Measurements from ENCODE around the gene DIP2B.
"Not testable (repeated sequence)": the region's sequence is repeated elsewhere in the genome, so short reads cannot be mapped to it uniquely, and the experiment has no call there.

The DIP2B gene

DNA sequence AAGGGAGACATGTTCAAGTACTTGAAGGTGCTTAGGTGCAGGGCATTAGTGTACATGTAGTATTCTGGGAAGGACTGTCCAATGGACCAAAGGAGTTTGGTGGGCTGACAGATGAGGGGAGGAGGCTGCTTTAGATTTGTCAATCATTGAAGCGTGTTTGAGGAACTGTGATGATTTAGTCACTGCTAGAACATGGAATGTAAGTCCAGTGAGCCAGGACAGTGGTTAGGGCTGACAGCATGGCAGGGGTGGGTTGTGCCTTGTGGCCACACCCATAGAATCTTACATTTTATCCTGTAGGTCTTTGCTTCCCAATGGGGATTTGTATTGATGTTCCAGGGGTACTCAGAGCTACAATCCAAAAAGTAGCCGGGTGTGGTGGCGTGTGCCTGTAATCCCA lies 24.6 kb downstream of the DIP2B start:
- H3K27ac Mint-ChIP-seq = no peak overlapping the region
- H3K4me1 Mint-ChIP-seq = peaks cover 30% of the 10 kb centered on the region

DNA sequence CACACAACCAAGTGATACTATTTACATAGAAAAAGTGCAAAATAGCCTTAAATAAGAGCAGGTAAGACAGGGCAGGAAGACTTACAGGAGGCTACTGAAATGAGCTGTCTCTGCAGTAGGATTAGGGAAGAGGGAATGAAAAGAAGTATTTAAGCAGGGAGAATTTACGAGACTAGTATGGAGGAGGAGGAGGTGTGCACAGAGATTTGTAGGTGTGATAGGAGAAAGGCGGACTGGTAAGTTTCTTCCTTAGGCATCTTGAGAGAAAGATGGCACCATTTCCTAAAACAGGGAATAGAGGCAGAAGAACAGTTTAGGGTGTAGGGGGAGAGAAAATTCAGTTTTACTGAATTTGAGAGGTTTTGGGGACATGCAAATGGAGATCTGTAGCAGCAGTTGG lies 25.7 kb downstream of the DIP2B start:
- Mint-ChIP-seq H3K4me3 (no peak overlapping the region), H3K36me3 (ENCODE audit: low read depth) (peaks cover 10% of the 10 kb centered on the region), H3K27ac (no peak overlapping the region), H3K9me3 (no peaks in the 10 kb centered on the region), H3K4me1 (peaks cover 26% of the 10 kb centered on the region), H3K27me3 (no peaks in the 10 kb centered on the region)
- DNase-seq = no peak
- ATAC-seq = no peak

More for the DNA sequence above, 24.6 kb downstream of the DIP2B start:
- no peak for DNase-seq
- ATAC-seq = no peak
- Mint-ChIP-seq H3K4me3 (no peak overlapping the region), H3K9me3 (no peaks in the 10 kb centered on the region), H3K27me3 (no peaks in the 10 kb centered on the region), H3K36me3 (ENCODE audit: low read depth) (peaks cover 13% of the 10 kb centered on the region)

DNA sequence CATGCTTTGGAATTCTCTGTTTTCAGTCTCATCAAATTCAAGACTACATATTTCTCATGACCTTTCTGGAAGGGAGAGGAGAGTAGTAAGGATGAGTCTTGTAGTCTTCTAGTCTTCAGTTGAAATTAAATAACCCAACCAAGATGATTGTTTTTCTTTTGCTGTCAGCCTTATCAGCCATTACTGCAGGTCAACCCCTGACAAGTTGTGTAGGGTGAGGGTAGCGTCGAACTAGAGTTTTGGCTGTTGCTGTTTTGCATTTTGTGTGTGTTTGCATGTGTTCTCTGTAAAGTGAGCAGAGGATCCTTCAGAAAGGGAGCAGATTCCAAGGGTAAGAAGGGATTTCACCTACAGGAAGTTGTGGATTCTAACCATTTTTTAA lies 28.4 kb downstream of the DIP2B start:
- ATAC-seq (no peak), DNase-seq (no peak)
- H3K4me3 Mint-ChIP-seq = no peak overlapping the region
- no peaks in the 10 kb centered on the region for H3K27me3 Mint-ChIP-seq
- peaks cover 13% of the 10 kb centered on the region for H3K36me3 Mint-ChIP-seq (ENCODE audit: low read depth)
- H3K4me1 Mint-ChIP-seq = peaks cover 34% of the 10 kb centered on the region
- no peak overlapping the region for H3K27ac Mint-ChIP-seq
- no peaks in the 10 kb centered on the region for H3K9me3 Mint-ChIP-seq

DNA sequence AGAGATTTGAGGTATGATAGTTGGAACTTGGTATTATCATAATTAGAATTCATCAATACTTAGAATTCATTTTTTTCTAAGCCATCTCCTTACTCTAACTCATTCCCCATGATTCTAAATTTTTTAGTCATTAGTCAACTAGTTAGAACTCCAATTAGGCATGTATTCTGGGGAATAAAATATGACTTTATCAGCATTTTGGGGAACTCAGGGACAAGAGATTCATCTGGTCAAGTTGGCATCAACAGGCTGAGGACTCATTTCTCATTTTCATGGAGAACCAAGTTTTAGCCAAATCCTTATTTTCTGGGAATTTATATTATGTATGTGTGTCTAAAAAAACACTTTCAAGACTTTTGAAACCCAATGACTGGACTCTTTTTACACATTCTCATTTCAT lies 29.2 kb downstream of the DIP2B start:
- no peak for DNase-seq
- Mint-ChIP-seq H3K4me3 (peak overlapping the region; percentile 13), H3K9me3 (no peaks in the 10 kb centered on the region), H3K27me3 (no peaks in the 10 kb centered on the region), H3K36me3 (ENCODE audit: low read depth) (peaks cover 10% of the 10 kb centered on the region), H3K4me1 (peaks cover 31% of the 10 kb centered on the region), H3K27ac (no peak overlapping the region)
- ATAC-seq = no peak

DNA sequence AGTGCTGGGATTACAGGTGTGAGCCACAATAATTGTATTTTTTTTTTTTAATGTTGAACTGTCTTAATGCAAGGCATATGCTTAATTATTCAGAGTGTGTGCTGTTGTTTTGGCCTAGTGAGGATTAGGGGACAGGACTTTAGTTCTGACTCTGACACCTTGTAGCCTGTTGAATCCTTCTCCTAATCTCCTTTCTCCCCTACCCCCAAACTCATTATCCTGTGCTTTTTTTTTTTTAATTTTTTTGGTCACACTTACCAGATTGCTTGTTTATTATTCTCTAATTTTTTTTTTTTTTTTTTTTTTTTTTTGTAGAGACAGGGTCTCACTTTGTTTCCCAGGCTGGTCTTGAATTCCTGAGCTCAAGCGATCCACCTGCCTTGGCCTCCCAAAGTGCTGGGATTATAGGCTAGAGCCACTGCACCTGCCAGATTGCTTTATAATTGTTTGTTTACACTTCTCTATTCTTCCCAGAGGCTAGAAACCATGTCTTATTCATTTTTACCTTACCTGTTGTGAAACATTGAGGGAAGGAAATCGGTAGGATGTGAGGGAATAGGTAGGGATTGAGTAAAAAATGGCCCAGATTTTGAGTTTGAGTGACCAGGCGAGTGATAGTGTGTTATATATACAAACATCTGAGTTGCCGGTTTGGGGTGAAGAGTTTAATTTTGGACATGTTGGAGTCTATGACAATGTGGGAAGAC lies 32.2 kb downstream of the DIP2B start:
- Mint-ChIP-seq H3K4me1 (peaks cover 37% of the 10 kb centered on the region), H3K27me3 (no peaks in the 10 kb centered on the region), H3K4me3 (no peak overlapping the region), H3K36me3 (ENCODE audit: low read depth) (peaks cover 10% of the 10 kb centered on the region), H3K27ac (peak overlapping the region; percentile 81), H3K9me3 (no peaks in the 10 kb centered on the region)
- no peak for ATAC-seq
- DNase-seq = no peak

DNA sequence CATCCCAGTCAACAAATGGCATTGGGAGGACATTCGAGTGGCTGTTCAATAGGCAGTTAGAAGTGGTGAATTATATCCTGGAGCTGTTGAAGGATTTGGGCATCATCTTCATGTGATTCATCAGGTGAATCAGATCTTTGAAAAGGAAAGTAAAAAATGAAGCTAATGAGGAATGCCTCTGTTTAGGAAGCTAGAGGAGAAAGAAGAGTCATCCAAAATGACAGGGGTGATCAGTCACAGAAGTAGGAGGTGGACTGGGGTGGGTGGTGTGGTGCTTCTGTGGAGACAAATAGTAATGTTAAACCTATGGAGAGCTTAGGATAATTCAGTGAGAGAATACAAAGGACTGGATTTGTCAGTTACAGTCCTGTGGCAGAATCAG lies 32.7 kb downstream of the DIP2B start:
- peak; percentile 27 for ATAC-seq
- Mint-ChIP-seq H3K4me3 (peak overlapping the region; percentile 21), H3K27me3 (no peaks in the 10 kb centered on the region), H3K27ac (peak overlapping the region; percentile 81), H3K9me3 (no peaks in the 10 kb centered on the region), H3K36me3 (ENCODE audit: low read depth) (peaks cover 10% of the 10 kb centered on the region), H3K4me1 (peaks cover 41% of the 10 kb centered on the region)
- DNase-seq = no peak

DNA sequence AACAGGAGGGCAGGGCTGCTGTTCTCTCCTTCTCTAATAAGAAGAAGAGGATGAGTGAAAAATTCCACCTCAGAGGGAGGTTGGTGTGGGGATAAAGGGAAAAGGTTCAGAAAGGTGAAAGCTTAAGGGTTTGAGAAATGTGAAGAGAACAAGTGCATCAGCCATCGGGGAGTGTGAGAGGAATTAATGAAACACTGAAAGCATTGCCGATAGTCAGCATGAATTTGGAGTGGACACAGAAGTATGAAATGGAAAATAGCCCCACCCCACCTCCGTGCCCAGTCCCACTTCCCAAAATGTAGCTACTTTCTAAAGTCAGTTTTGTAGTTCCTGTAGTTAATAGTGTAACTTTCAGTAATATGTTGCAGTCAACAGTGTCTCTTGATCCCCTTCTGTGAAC lies 33.4 kb downstream of the DIP2B start:
- Mint-ChIP-seq H3K27me3 (no peaks in the 10 kb centered on the region), H3K4me1 (peaks cover 48% of the 10 kb centered on the region), H3K4me3 (no peak overlapping the region), H3K9me3 (no peaks in the 10 kb centered on the region), H3K36me3 (ENCODE audit: low read depth) (peaks cover 10% of the 10 kb centered on the region), H3K27ac (peak overlapping the region; percentile 81)
- ATAC-seq = no peak
- no peak for DNase-seq

DNA sequence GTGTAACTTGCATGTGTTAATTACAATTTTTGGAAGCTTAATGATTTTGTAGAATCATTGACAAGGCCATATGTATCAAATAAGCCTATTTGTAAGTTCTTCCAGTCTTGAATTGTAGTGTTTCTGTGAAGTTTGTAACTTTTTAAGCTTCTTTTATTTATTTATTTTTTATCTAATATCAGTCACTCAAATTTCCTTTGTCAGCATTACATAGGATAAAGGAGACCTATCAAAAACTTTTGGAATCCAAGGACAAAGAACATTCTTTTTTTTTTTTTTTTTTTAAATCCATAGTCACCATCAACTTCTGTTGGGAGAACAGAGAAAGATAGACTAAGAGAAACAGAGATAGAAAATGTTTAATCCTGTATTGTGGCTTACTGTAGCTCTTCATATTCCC lies 36.4 kb downstream of the DIP2B start:
- H3K9me3 Mint-ChIP-seq = no peaks in the 10 kb centered on the region
- peaks cover 5% of the 10 kb centered on the region for H3K36me3 Mint-ChIP-seq (ENCODE audit: low read depth)
- ATAC-seq (no peak), DNase-seq (no peak)
- peaks cover 58% of the 10 kb centered on the region for H3K4me1 Mint-ChIP-seq
- no peak overlapping the region for H3K4me3 Mint-ChIP-seq
- no peaks in the 10 kb centered on the region for H3K27me3 Mint-ChIP-seq
- no peak overlapping the region for H3K27ac Mint-ChIP-seq

DNA sequence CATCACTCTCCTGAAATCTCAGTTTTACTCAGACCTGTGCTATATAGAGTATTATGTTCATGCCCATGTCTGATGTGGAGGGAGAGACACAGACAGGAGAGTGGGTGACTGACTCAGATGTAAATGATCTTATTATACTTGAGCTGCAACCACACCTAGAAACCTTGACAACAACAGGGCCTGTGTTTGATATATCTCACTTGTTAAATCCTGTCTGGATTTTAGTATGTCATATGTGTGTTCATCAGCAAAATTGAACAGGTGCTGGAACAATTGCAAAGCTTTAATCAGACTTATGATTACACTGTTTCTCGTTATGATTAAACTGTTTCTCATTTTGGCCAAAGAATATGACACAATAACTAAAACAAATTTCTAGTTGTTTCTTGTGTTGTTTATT lies 37.7 kb downstream of the DIP2B start:
- Mint-ChIP-seq H3K4me3 (peak overlapping the region; percentile 9), H3K27ac (peak overlapping the region; percentile 87), H3K9me3 (no peaks in the 10 kb centered on the region), H3K4me1 (peaks cover 60% of the 10 kb centered on the region), H3K27me3 (no peaks in the 10 kb centered on the region), H3K36me3 (ENCODE audit: low read depth) (peaks cover 1% of the 10 kb centered on the region)
- no peak for DNase-seq
- peak; percentile 99 for ATAC-seq

DNA sequence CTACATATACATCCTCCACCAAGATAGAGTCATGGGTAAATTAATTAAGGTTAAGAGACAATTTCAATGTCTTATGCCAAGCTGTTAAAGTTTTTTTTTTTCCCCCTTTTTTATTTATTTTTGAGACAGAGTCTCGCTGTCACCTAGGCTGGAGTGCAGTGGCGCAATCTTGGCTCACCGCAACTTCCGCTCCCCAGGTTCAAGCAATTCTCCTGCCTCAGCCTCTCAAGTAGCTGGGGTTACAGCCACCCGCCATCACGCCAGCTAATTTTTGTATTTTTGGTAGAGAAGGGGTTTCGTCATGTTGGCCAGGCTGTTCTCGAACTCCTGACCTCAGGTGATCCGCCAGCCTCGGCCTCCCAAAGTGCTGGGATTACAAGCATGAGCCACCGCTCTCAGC lies 38.4 kb downstream of the DIP2B start:
- H3K9me3 Mint-ChIP-seq; DNase-seq; H3K36me3 Mint-ChIP-seq (ENCODE audit: low read depth); ATAC-seq; H3K27me3 Mint-ChIP-seq: not testable (repeated sequence)
- Mint-ChIP-seq H3K4me1 (peaks cover 57% of the 10 kb centered on the region), H3K4me3 (peak overlapping the region; percentile 9), H3K27ac (peak overlapping the region; percentile 87)

DNA sequence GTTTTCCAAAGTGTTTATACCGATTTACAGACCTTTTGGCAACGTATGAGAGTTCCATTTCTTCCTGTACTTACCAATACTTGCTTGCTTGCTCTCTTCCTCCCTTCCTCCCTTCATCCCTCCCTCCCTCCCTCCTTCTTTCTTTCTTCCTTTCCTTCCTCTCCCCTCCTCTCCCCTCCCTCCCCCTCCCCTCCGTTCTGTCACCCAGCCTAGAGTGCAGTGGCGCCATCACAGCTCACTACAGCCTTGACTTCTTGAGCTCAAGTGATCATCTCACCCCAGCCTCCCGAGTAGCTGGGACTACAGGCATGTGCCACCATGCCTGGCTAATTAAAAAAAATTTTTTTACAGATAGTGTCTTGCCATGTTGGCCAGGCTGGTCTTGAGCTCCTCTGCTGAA lies 40.4 kb downstream of the DIP2B start:
- Mint-ChIP-seq H3K9me3 (no peaks in the 10 kb centered on the region), H3K4me1 (peaks cover 55% of the 10 kb centered on the region), H3K36me3 (ENCODE audit: low read depth) (no peaks in the 10 kb centered on the region), H3K4me3 (no peak overlapping the region), H3K27ac (no peak overlapping the region), H3K27me3 (no peaks in the 10 kb centered on the region)
- ATAC-seq (no peak), DNase-seq (no peak)

DNA sequence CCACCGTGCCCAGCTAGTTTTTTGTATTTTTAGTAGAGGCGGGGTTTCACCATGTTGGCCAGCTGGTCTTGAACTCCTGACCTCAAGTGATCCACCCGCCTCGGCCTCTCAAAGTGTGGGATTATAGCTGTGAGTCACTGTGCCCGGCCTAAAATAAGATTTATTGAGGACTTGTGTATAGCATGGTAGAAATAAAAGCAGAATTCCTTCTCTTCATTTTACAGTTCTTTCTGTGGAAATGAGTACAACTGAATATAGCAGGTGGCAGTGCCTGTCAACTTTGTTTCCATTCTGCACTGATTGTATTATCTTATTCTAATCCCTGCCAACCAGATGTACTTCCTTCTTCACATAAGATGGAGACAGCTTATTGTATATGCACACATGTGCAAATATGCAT lies 41.0 kb downstream of the DIP2B start:
- no peaks in the 10 kb centered on the region for H3K27me3 Mint-ChIP-seq
- DNase-seq (no peak), ATAC-seq (no peak)
- H3K27ac Mint-ChIP-seq = no peak overlapping the region
- no peaks in the 10 kb centered on the region for H3K36me3 Mint-ChIP-seq (ENCODE audit: low read depth)
- H3K4me1 Mint-ChIP-seq = peaks cover 60% of the 10 kb centered on the region
- no peaks in the 10 kb centered on the region for H3K9me3 Mint-ChIP-seq
- no peak overlapping the region for H3K4me3 Mint-ChIP-seq

DNA sequence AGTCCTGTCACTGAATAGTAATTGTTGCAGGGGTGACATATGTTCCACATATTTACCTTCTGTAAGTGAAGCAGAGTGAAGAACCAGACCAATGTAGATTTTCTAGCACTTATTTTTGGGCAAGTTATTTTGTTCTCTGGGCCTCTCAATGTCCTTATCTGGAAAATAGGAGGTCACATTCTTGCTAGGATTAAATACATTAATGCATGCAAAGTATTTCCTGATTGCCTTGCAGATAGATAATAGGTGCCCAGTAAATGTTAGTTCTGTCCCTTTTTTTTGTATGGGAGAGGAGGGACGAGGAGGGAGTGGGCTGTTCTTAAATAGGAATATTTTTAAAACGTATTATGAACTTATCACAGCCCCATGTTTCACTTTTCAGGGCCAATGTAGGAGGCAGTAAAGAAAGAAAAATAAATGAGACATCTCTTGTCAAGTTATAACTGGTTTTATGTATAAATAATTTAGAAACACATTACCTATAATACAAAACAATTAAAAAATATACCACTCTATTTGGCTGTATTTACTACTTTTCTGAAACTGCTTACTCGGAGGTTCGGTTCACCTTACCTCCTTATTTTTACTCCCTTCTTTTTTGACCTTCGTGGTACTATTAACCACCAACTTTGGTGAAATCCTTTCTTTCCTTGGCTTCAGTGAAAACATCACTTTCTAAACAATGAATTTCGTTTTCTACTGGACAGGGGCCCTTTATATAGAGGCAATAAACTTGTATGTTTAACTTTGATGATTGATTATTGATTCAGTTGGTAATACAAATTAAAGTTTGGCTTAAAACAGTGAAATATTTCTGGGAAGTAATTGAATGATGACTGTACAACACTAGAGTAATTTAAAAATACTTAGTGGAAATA lies 41.9 kb downstream of the DIP2B start:
- peaks cover 2% of the 10 kb centered on the region for H3K36me3 Mint-ChIP-seq (ENCODE audit: low read depth)
- no peaks in the 10 kb centered on the region for H3K27me3 Mint-ChIP-seq
- H3K9me3 Mint-ChIP-seq = no peaks in the 10 kb centered on the region
- H3K4me1 Mint-ChIP-seq = peaks cover 66% of the 10 kb centered on the region
- no peak for DNase-seq
- ATAC-seq = no peak
- no peak overlapping the region for H3K27ac Mint-ChIP-seq
- H3K4me3 Mint-ChIP-seq = no peak overlapping the region

DNA sequence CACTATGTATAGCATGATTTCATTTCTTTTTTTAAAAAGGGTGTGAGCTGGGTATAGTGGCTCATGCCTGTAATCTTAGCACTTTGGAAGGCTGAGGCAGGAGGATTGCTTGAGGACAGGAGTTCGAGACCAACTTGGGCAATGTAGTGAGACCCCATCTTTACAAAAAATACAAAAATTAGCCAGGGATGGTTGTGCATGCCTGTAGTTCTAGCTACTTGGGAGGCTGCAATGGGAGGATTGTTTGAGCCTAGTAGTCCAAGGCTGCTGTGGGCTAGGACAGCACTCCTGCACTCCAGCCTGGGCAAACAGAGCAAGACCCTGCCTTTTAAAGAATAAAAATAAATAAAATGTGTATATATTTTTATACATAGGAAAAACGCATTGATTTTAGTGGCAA lies 43.0 kb downstream of the DIP2B start:
- ATAC-seq = no peak
- H3K36me3 Mint-ChIP-seq (ENCODE audit: low read depth) = peaks cover 7% of the 10 kb centered on the region
- H3K9me3 Mint-ChIP-seq = no peaks in the 10 kb centered on the region
- no peak for DNase-seq
- H3K27me3 Mint-ChIP-seq = no peaks in the 10 kb centered on the region
- peaks cover 63% of the 10 kb centered on the region for H3K4me1 Mint-ChIP-seq
- H3K27ac Mint-ChIP-seq = no peak overlapping the region
- no peak overlapping the region for H3K4me3 Mint-ChIP-seq

DNA sequence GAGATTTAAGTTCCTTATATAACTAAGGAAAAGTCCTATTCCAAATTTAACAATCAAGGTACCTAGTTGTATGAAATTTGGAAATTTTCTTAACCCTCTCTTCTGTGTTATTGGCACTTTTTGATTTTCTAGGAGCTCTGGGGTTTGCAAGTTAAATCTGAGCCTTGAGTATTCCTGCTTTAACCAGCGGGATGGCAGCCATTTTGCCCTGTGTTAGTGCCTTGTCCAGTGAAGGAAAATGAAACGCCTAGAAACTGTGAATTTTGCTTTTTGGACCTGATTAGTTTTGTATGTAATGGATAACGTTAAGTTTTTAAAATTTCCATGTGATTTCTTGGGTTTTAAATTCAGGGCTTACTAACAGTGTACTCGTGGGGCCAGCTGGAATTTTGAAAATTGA lies 45.1 kb downstream of the DIP2B start:
- no peaks in the 10 kb centered on the region for H3K27me3 Mint-ChIP-seq
- peaks cover 11% of the 10 kb centered on the region for H3K36me3 Mint-ChIP-seq (ENCODE audit: low read depth)
- DNase-seq (no peak), ATAC-seq (no peak)
- H3K4me3 Mint-ChIP-seq = no peak overlapping the region
- peaks cover 71% of the 10 kb centered on the region for H3K4me1 Mint-ChIP-seq
- H3K27ac Mint-ChIP-seq = no peak overlapping the region
- H3K9me3 Mint-ChIP-seq = no peaks in the 10 kb centered on the region

All from activated naive CD8-positive, alpha-beta T cell treated with anti-CD3 and anti-CD28 coated beads, Interleukin-2, amount 50 U/mL, for 24 hours (primary cell).